ENCODE data around the gene AACS. TPM values are rescaled to one million over a fixed set of nuclear protein-coding genes. Genes with fewer than 3 reads are reported as not detected.

The AACS gene, protein sequence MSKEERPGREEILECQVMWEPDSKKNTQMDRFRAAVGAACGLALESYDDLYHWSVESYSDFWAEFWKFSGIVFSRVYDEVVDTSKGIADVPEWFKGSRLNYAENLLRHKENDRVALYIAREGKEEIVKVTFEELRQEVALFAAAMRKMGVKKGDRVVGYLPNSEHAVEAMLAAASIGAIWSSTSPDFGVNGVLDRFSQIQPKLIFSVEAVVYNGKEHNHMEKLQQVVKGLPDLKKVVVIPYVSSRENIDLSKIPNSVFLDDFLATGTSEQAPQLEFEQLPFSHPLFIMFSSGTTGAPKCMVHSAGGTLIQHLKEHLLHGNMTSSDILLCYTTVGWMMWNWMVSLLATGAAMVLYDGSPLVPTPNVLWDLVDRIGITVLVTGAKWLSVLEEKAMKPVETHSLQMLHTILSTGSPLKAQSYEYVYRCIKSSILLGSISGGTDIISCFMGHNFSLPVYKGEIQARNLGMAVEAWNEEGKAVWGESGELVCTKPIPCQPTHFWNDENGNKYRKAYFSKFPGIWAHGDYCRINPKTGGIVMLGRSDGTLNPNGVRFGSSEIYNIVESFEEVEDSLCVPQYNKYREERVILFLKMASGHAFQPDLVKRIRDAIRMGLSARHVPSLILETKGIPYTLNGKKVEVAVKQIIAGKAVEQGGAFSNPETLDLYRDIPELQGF
- polyA plus RNA-seq (33.2 and 34.3 TPM in 2 replicates), polyA minus RNA-seq (35.3 and 36.3 TPM in 2 replicates)

DNA sequence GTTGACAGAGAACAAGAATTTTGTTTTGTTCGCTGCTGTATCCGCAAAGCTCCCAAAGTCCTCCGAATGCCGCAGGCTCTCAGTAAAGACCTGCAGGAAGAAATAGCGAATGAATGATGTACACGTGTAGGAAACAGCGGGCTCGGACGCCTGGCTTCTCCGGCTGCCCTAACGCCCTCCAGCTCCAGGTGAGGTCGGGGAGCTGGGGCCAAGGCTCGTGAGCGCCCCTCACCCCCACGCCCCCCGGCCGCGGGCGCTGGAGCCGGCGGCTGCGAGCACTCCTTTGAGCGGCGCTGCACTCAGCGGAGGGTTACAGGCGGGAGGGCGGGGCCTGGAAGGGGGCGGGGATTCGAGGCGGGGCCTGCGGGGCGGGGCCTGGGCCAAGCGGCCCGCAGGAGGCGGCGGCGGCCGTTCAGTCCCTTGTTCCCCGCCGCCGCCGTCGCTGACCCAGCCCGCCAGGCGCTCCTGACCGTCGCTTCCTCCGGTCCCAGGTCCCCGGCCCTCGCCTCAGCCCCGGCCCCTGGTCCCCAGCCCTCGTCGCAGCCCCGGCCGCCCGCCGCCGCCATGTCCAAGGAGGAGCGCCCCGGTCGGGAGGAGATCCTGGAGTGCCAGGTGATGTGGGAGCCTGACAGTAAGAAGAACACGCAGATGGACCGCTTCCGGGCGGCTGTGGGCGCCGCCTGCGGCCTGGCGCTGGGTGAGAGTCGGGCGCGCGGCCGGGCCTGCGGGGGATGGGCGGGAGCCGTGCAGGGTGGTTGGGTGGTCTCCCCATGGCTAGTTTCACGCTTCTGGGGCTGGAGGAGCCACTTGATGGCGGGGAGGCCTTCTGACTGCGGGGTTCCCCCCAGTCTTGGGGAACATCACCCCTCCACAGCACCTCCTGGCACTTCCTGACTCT lies at the start of gene AACS:
Gene AACS (plus strand): TSS at position 415 of the 898 bp plus-strand sequence. CDS start 150 bp downstream, at position 565.
- Histone ChIP-seq H3K9ac (ENCODE audit: low read length) (peak within 1 kb of the TSS; percentile 84), H3K27ac (ENCODE audit: low read length) (peak within 1 kb of the TSS; percentile 45), H3K4me3 (ENCODE audit: low read length) (peak within 1 kb of the TSS; percentile 95)

More for the DNA sequence above, at the start of gene AACS:
- Histone ChIP-seq H3K36me3 (ENCODE audit: insufficient read depth, low read length) (no peaks in the 10 kb centered on the region), H3F3A (ENCODE audit: insufficient read depth, low read length, poor library complexity, severe bottlenecking) (no peaks in the 10 kb centered on the region), H3K9me2 (ENCODE audit: insufficient read depth, low read length) (no peaks in the 10 kb centered on the region), H3K79me2 (replicated peaks; ENCODE audit: insufficient read depth, low read length) (peaks cover 12% of the 10 kb centered on the region), H4K20me1 (ENCODE audit: insufficient read depth) (no peaks in the 10 kb centered on the region), H3K27me3 (ENCODE audit: insufficient read depth, low read depth, low read length) (no peaks in the 10 kb centered on the region), H3K9me3 (ENCODE audit: low read length) (peaks cover 5% of the 10 kb centered on the region), H3K4me2 (ENCODE audit: low read length) (peak within 1 kb of the TSS; percentile 84), H2AFZ (ENCODE audit: low read depth, low read length) (peak within 1 kb of the TSS; percentile 75)
- TF ChIP-seq RAD21 (conservative IDR thresholded peaks at IDR 0.05), result peak; percentile 36
- TF ChIP-seq TAF1 (IDR thresholded peaks at IDR 0.05; ENCODE audit: low read depth), result peak; percentile 37
- TF ChIP-seq, protein P1, sequence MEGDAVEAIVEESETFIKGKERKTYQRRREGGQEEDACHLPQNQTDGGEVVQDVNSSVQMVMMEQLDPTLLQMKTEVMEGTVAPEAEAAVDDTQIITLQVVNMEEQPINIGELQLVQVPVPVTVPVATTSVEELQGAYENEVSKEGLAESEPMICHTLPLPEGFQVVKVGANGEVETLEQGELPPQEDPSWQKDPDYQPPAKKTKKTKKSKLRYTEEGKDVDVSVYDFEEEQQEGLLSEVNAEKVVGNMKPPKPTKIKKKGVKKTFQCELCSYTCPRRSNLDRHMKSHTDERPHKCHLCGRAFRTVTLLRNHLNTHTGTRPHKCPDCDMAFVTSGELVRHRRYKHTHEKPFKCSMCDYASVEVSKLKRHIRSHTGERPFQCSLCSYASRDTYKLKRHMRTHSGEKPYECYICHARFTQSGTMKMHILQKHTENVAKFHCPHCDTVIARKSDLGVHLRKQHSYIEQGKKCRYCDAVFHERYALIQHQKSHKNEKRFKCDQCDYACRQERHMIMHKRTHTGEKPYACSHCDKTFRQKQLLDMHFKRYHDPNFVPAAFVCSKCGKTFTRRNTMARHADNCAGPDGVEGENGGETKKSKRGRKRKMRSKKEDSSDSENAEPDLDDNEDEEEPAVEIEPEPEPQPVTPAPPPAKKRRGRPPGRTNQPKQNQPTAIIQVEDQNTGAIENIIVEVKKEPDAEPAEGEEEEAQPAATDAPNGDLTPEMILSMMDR (IDR thresholded peaks at IDR 0.05; ENCODE audit: poor library complexity, severe bottlenecking), result peak; percentile 19
- TF ChIP-seq EP300 (conservative IDR thresholded peaks at IDR 0.05; ENCODE audit: poor library complexity, severe bottlenecking), result peak; percentile 37
- peak; percentile 77 for TF ChIP-seq MXI1 (conservative IDR thresholded peaks at IDR 0.05; ENCODE audit: poor library complexity, severe bottlenecking)
- peak; percentile 61 for TF ChIP-seq POLR2AphosphoS5 (IDR thresholded peaks at IDR 0.05)
- TF ChIP-seq, protein P2, sequence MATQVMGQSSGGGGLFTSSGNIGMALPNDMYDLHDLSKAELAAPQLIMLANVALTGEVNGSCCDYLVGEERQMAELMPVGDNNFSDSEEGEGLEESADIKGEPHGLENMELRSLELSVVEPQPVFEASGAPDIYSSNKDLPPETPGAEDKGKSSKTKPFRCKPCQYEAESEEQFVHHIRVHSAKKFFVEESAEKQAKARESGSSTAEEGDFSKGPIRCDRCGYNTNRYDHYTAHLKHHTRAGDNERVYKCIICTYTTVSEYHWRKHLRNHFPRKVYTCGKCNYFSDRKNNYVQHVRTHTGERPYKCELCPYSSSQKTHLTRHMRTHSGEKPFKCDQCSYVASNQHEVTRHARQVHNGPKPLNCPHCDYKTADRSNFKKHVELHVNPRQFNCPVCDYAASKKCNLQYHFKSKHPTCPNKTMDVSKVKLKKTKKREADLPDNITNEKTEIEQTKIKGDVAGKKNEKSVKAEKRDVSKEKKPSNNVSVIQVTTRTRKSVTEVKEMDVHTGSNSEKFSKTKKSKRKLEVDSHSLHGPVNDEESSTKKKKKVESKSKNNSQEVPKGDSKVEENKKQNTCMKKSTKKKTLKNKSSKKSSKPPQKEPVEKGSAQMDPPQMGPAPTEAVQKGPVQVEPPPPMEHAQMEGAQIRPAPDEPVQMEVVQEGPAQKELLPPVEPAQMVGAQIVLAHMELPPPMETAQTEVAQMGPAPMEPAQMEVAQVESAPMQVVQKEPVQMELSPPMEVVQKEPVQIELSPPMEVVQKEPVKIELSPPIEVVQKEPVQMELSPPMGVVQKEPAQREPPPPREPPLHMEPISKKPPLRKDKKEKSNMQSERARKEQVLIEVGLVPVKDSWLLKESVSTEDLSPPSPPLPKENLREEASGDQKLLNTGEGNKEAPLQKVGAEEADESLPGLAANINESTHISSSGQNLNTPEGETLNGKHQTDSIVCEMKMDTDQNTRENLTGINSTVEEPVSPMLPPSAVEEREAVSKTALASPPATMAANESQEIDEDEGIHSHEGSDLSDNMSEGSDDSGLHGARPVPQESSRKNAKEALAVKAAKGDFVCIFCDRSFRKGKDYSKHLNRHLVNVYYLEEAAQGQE (IDR thresholded peaks at IDR 0.05; ENCODE audit: borderline replicate concordance), result peak; percentile 42
- TF ChIP-seq EZH2 (IDR thresholded peaks at IDR 0.05; ENCODE audit: borderline replicate concordance, insufficient read depth, low read length, poor library complexity, severe bottlenecking), result no peak
- peak; percentile 34 for TF ChIP-seq SMC3 (conservative IDR thresholded peaks at IDR 0.05; ENCODE audit: poor library complexity)
